ENCODE measurements around the gene MZT1. TPM values are rescaled to one million over a fixed set of nuclear protein-coding genes. Genes with fewer than 3 reads are reported as not detected.
A peak's percentile ranks its signal among the peaks of the same experiment; 100 is the strongest.

Gene MZT1
- total and polyA plus RNA-seq, 2 donors (not counting 1 experiment from before 2014, with no cell fraction given): 10.8 to 12.9 TPM

- Histone ChIP-seq H3K36me3 (ENCODE audit: control insufficient read depth, insufficient read depth, low read length) (no peaks in the 10 kb centered on the region), H3K27ac (ENCODE audit: insufficient read depth, low read length) (no peak overlapping the region), H2AFZ (ENCODE audit: low read length) (no peak overlapping the region), H3K4me3 (replicated peaks in 1 of 4; ENCODE audit: control extremely low read depth in 1 of 4, insufficient read depth in 1 of 4, low read depth in 3 of 4, low read length in 4 of 4) (no peak overlapping the region), H3K9ac (ENCODE audit: insufficient read depth, low read length) (no peak overlapping the region), H3K79me2 (ENCODE audit: control insufficient read depth, insufficient read depth, low read length) (no peaks in the 10 kb centered on the region), H3K4me1 (ENCODE audit: control insufficient read depth, extremely low read depth, insufficient read depth, low read length) (no peaks in the 10 kb centered on the region), H3K4me2 (ENCODE audit: extremely low read depth, insufficient read depth, low read length) (no peak overlapping the region), H3K9me3 (ENCODE audit: control insufficient read depth, insufficient read depth, low read depth, low read length) (no peaks in the 10 kb centered on the region), H4K20me1 (ENCODE audit: control insufficient read depth, extremely low read depth, insufficient read depth, low read length) (no peaks in the 10 kb centered on the region), H3K27me3 (ENCODE audit: control insufficient read depth, insufficient read depth, low read length) (no peaks in the 10 kb centered on the region)
- TF ChIP-seq CTCF (conservative IDR thresholded peaks at IDR 0.05 in 1 of 2, IDR thresholded peaks at IDR 0.05 in 1 of 2; ENCODE audit: low read depth in 1 of 2, low read length in 2 of 2) (no peak), EZH2 (IDR thresholded peaks at IDR 0.05; ENCODE audit: low read length, missing control alignments) (no peak)
- no peak for DNase-seq (ENCODE audit: low read depth in 2 of 2)
Observed at GRCh38 chr13:72666391-72666790, 61.0 kb downstream of the MZT1 start.

- Histone ChIP-seq H3K9ac (ENCODE audit: insufficient read depth, low read length) (no peak overlapping the region), H2AFZ (ENCODE audit: low read length) (no peak overlapping the region), H3K79me2 (ENCODE audit: control insufficient read depth, insufficient read depth, low read length) (no peaks in the 10 kb centered on the region), H3K4me1 (ENCODE audit: control insufficient read depth, extremely low read depth, insufficient read depth, low read length) (no peaks in the 10 kb centered on the region), H3K9me3 (ENCODE audit: control insufficient read depth, insufficient read depth, low read depth, low read length) (no peaks in the 10 kb centered on the region), H4K20me1 (ENCODE audit: control insufficient read depth, extremely low read depth, insufficient read depth, low read length) (no peaks in the 10 kb centered on the region), H3K27ac (ENCODE audit: insufficient read depth, low read length) (no peak overlapping the region), H3K4me3 (replicated peaks in 1 of 4; ENCODE audit: control extremely low read depth in 1 of 4, insufficient read depth in 1 of 4, low read depth in 3 of 4, low read length in 4 of 4) (no peak overlapping the region), H3K27me3 (ENCODE audit: control insufficient read depth, insufficient read depth, low read length) (no peaks in the 10 kb centered on the region), H3K36me3 (ENCODE audit: control insufficient read depth, insufficient read depth, low read length) (no peaks in the 10 kb centered on the region), H3K4me2 (ENCODE audit: extremely low read depth, insufficient read depth, low read length) (no peak overlapping the region)
- DNase-seq (ENCODE audit: low read depth in 2 of 2): peak; percentile 13 to 15
- TF ChIP-seq EZH2 (IDR thresholded peaks at IDR 0.05; ENCODE audit: low read length, missing control alignments) (no peak), CTCF (conservative IDR thresholded peaks at IDR 0.05 in 1 of 2, IDR thresholded peaks at IDR 0.05 in 1 of 2; ENCODE audit: low read depth in 1 of 2, low read length in 2 of 2) (no peak)
Observed at GRCh38 chr13:72662548-72662947, 64.9 kb downstream of the MZT1 start.

Other genes with a start within 250 kb of the MZT1 start
- gene BORA, start 294 bp upstream of the MZT1 start, total RNA-seq: 2.3 and 4.8 TPM in 2 replicates
- gene BORA, start 294 bp upstream of the MZT1 start, polyA plus RNA-seq: 2.0 and 4.1 TPM in 2 replicates
- 27.0 and 31.9 TPM in 2 replicates for gene DIS3, start 54.3 kb upstream of the MZT1 start, total RNA-seq
- 34.6 and 41.4 TPM in 2 replicates for gene DIS3, start 54.3 kb upstream of the MZT1 start, polyA plus RNA-seq
- gene PIBF1, start 54.5 kb upstream of the MZT1 start, total RNA-seq: 25.1 and 32.6 TPM in 2 replicates
- gene PIBF1, start 54.5 kb upstream of the MZT1 start, polyA plus RNA-seq: 8.7 and 9.6 TPM in 2 replicates

Data from fibroblast of lung (primary cell).